Measurements from ENCODE around the gene TUBA4A. TPM values are rescaled to one million over a fixed set of nuclear protein-coding genes. Genes with fewer than 3 reads are reported as not detected.
A peak's percentile ranks its signal among the peaks of the same experiment; 100 is the strongest.
"Not testable (repeated sequence)": the region's sequence is repeated elsewhere in the genome, so short reads cannot be mapped to it uniquely, and the experiment has no call there.

The TUBA4A gene
- total RNA-seq, 2 experiments from 2014 or later = 183 to 185 TPM

DNA sequence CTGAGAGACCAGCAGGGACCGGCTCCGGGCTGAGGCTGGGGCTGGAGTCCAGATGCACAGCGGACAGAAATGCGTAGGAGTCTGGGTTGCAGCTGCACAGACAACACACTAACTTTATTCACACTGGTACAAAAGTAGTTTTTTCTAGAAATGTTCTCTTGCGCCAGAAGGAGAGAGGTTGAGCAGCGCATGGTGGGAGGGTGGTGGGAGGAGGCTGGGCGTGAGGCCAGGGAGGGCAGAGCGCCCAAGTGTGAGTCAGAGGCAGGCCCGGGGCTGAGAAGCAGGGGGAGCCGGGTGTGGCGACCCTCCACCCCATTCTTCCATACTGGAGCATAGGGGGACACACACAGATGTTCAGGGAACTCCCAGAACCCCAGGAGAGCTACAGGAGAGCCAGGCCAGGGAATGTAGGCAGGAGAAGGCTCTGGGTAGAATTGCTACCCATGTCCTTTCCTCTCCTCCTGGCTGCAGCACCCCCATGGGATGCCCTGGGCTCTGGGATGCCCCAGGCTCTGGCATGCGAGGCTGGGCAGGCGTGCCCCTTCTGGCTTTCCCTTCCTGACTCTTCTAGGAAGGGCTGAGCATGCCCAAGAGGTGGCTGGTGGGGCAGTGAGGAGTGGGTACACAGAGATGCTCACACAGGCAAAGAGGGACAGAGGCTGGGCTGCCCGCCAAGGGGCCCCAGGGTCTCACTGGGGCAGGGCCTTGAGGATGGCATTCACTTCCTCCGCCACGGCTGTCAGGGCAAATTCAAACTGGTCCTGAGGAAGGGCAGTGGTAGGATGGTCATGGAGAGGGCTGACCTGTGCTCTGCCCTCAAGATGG, 36.0 kb upstream of the TUBA4A start:
- peaks cover 15% of the 10 kb centered on the region for H3K36me3 Mint-ChIP-seq (ENCODE audit: low read depth)
- intact Hi-C loops (cut with DNase I, micrococcal nuclease) = loop anchor here in 1 of 2 experiments (5.0 to 10.0 kb wide), 2 partner anchors 62 to 255 kb away; partner anchors contain the start of genes ANKZF1, ATG9A, CHPF and TMEM198
- no peaks in the 10 kb centered on the region for H3K27me3 Mint-ChIP-seq
- H3K9me3 Mint-ChIP-seq = no peaks in the 10 kb centered on the region
- no peak overlapping the region for H3K27ac ChIP-seq (ENCODE audit: low read depth in 1 of 2, low read length in 2 of 2)
- TF ChIP-seq, protein P1, sequence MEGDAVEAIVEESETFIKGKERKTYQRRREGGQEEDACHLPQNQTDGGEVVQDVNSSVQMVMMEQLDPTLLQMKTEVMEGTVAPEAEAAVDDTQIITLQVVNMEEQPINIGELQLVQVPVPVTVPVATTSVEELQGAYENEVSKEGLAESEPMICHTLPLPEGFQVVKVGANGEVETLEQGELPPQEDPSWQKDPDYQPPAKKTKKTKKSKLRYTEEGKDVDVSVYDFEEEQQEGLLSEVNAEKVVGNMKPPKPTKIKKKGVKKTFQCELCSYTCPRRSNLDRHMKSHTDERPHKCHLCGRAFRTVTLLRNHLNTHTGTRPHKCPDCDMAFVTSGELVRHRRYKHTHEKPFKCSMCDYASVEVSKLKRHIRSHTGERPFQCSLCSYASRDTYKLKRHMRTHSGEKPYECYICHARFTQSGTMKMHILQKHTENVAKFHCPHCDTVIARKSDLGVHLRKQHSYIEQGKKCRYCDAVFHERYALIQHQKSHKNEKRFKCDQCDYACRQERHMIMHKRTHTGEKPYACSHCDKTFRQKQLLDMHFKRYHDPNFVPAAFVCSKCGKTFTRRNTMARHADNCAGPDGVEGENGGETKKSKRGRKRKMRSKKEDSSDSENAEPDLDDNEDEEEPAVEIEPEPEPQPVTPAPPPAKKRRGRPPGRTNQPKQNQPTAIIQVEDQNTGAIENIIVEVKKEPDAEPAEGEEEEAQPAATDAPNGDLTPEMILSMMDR (IDR thresholded peaks at IDR 0.05) = no peak
- H3K9me3 ChIP-seq (ENCODE audit: control insufficient read depth in 1 of 2, insufficient read depth in 1 of 2, low read length in 2 of 2) = no peaks in the 10 kb centered on the region
- DNase-seq (no peak), ATAC-seq (ENCODE audit: poor library complexity) (no peak)
- ChIA-PET POLR2A (no interaction called here), CTCF (interaction anchor here (1.4 kb wide), 1 partner anchor 129 kb away, joined by 3 read pairs; the partner anchor contains the start of gene NHEJ1)
- H3K27me3 ChIP-seq (ENCODE audit: control insufficient read depth in 1 of 2, insufficient read depth in 2 of 2, low read length in 2 of 2) = no peaks in the 10 kb centered on the region
- no peak overlapping the region for H3K27ac Mint-ChIP-seq
- H3K4me1 Mint-ChIP-seq (ENCODE audit: low read depth) = peaks cover 5% of the 10 kb centered on the region
- H3K4me3 Mint-ChIP-seq = no peak overlapping the region
- peaks cover 13% of the 10 kb centered on the region for H3K36me3 ChIP-seq (ENCODE audit: insufficient read depth, low read length)
- no peak overlapping the region for H3K4me3 ChIP-seq (ENCODE audit: low read length)
- peaks cover 9% of the 10 kb centered on the region for H3K4me1 ChIP-seq (ENCODE audit: insufficient read depth, low read length)

DNA sequence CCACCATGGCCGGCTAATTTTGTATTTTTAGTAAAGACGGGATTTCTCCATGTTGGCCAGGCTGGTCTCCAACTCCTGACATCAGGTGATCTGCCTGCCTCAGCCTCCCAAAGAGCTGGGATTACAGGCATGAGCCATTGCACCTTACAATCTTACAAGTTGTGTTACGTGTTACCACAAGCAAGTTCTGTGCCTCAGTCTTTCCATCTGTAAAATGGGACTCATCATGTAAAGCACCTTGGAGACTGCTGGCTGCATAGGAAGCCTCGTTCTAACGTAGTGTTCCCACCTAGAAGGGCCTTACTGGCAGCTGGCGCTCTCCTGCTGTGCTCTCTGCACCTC, 35.4 kb upstream of the TUBA4A start:
- no peak overlapping the region for H3K4me3 Mint-ChIP-seq
- Histone ChIP-seq H3K4me3 (ENCODE audit: low read length) (no peak overlapping the region), H3K36me3 (ENCODE audit: insufficient read depth, low read length) (peaks cover 19% of the 10 kb centered on the region), H3K27ac (ENCODE audit: low read depth in 1 of 2, low read length in 2 of 2) (no peak overlapping the region), H3K27me3 (ENCODE audit: control insufficient read depth in 1 of 2, insufficient read depth in 2 of 2, low read length in 2 of 2) (no peaks in the 10 kb centered on the region), H3K4me1 (ENCODE audit: insufficient read depth, low read length) (peaks cover 3% of the 10 kb centered on the region), H3K9me3 (ENCODE audit: control insufficient read depth in 1 of 2, insufficient read depth in 1 of 2, low read length in 2 of 2) (no peaks in the 10 kb centered on the region)
- peaks cover 20% of the 10 kb centered on the region for H3K36me3 Mint-ChIP-seq (ENCODE audit: low read depth)
- no peak for ATAC-seq (ENCODE audit: poor library complexity)
- ChIA-PET POLR2A (no interaction called here), CTCF (no interaction called here)
- no peak overlapping the region for H3K27ac Mint-ChIP-seq
- intact Hi-C loops (cut with DNase I, micrococcal nuclease) = no loop called here
- no peak for DNase-seq
- H3K4me1 Mint-ChIP-seq (ENCODE audit: low read depth) = peaks cover 2% of the 10 kb centered on the region
- H3K9me3 Mint-ChIP-seq = no peaks in the 10 kb centered on the region
- TF ChIP-seq, protein P1 (IDR thresholded peaks at IDR 0.05) = no peak
- H3K27me3 Mint-ChIP-seq = no peaks in the 10 kb centered on the region

GRCh38 chr2:219287580-219288265, 34.0 kb upstream of the TUBA4A start:
- Mint-ChIP-seq H3K4me3 (no peak overlapping the region), H3K9me3 (no peaks in the 10 kb centered on the region), H3K36me3 (ENCODE audit: low read depth) (peaks cover 33% of the 10 kb centered on the region), H3K27ac (peak overlapping the region; percentile 4), H3K27me3 (no peaks in the 10 kb centered on the region), H3K4me1 (ENCODE audit: low read depth) (no peaks in the 10 kb centered on the region)
- no peak overlapping the region for H3K4me3 ChIP-seq (ENCODE audit: low read length)
- ATAC-seq (ENCODE audit: poor library complexity) = no peak
- H3K4me1 ChIP-seq (ENCODE audit: insufficient read depth, low read length) = no peaks in the 10 kb centered on the region
- intact Hi-C loops (cut with DNase I, micrococcal nuclease) = no loop called here
- ChIA-PET CTCF (interaction anchor here (1.5 kb wide), 1 partner anchor 33 kb away, joined by 3 read pairs; no protein-coding TSS in a partner anchor), POLR2A (no interaction called here)
- TF ChIP-seq, protein P1 (IDR thresholded peaks at IDR 0.05) = no peak
- DNase-seq = no peak
- H3K27me3 ChIP-seq (ENCODE audit: control insufficient read depth in 1 of 2, insufficient read depth in 2 of 2, low read length in 2 of 2) = no peaks in the 10 kb centered on the region
- H3K9me3 ChIP-seq (ENCODE audit: control insufficient read depth in 1 of 2, insufficient read depth in 1 of 2, low read length in 2 of 2) = no peaks in the 10 kb centered on the region
- H3K36me3 ChIP-seq (ENCODE audit: insufficient read depth, low read length) = peaks cover 33% of the 10 kb centered on the region
- H3K27ac ChIP-seq (ENCODE audit: low read depth in 1 of 2, low read length in 2 of 2) = no peak overlapping the region

DNA sequence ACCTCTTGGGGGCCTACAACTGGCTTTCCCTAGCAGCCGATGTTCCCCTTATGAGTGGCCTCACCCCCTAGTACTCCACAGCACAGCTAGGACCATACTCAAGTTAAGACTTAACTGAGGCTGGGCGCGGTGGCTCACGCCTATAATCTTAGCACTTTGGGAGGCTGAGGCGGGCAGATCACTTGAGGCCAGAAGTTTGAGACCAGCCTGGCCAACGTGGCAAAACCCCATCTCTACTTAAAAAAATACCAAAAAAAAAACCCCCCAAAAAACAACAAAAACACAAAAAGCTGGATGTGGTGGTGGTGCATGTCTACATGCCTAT, 33.4 kb upstream of the TUBA4A start:
- DNase-seq; H3K4me1 ChIP-seq (ENCODE audit: insufficient read depth, low read length); H3K27me3 Mint-ChIP-seq; H3K9me3 Mint-ChIP-seq; H3K4me1 Mint-ChIP-seq (ENCODE audit: low read depth); H3K9me3 ChIP-seq (ENCODE audit: control insufficient read depth in 1 of 2, insufficient read depth in 1 of 2, low read length in 2 of 2); H3K27ac ChIP-seq (ENCODE audit: low read depth in 1 of 2, low read length in 2 of 2); H3K4me3 Mint-ChIP-seq; intact Hi-C loops (cut with DNase I, micrococcal nuclease); ATAC-seq (ENCODE audit: poor library complexity); H3K27me3 ChIP-seq (ENCODE audit: control insufficient read depth in 1 of 2, insufficient read depth in 2 of 2, low read length in 2 of 2); H3K4me3 ChIP-seq (ENCODE audit: low read length): not testable (repeated sequence)
- ChIA-PET CTCF (interaction anchor here (1.5 to 12.0 kb wide), 2 partner anchors 8 to 33 kb away, joined by 3 to 190 read pairs; no protein-coding TSS in a partner anchor), POLR2A (interaction anchor here (0.8 to 1.6 kb wide), 2 partner anchors 8 to 37 kb away, joined by 3 to 6 read pairs; no protein-coding TSS in a partner anchor)
- Mint-ChIP-seq H3K27ac (peak overlapping the region; percentile 31), H3K36me3 (ENCODE audit: low read depth) (peaks cover 40% of the 10 kb centered on the region)
- peaks cover 40% of the 10 kb centered on the region for H3K36me3 ChIP-seq (ENCODE audit: insufficient read depth, low read length)
